HepG2 (cell line): ENCODE results near the gene FMNL2.

Source experiments
- CREB1 ChIP-seq, 2 experiments: fragments of 450-650 bp in 1 of 2; IDR thresholded peaks; 2 replicates each; pipeline ENCODE4 v1.6.1; 2016 to 2017; ENCODE audit warnings: control low read depth in 1 of 2, mild to moderate bottlenecking in 1 of 2, missing compliant biosample characterization in 1 of 2, missing genetic modification characterization in 1 of 2
- CTCF ChIP-seq: sonication (generic); formaldehyde crosslinking; IDR thresholded peaks from 2 replicates; pipeline ENCODE4 v1.5.0; 2020; ENCODE audit warnings: mild to moderate bottlenecking, missing genetic modification reagents, moderate library complexity
- FIP1L1 ChIP-seq: fragments of 200-400 bp; formaldehyde crosslinking; IDR thresholded peaks from 2 replicates; pipeline ENCODE4 v1.6.1; 2018; ENCODE audit warnings: low read depth, mild to moderate bottlenecking, low read length, moderate library complexity, borderline replicate concordance; ENCODE audit not compliant: insufficient read depth
- GTF2F1 ChIP-seq: fragments of 150-350 bp; IDR thresholded peaks from 2 replicates; pipeline ENCODE4 v1.6.1; 2014; ENCODE audit warnings: low read length
- NAIF1 ChIP-seq: sonication (generic); formaldehyde crosslinking; IDR thresholded peaks from 2 replicates; pipeline ENCODE4 v1.5.0; 2020; ENCODE audit warnings: mild to moderate bottlenecking, missing genetic modification reagents, borderline replicate concordance
- NFIC ChIP-seq: IDR thresholded peaks from 2 replicates; pipeline ENCODE4 v1.6.1; 2012; ENCODE audit warnings: mild to moderate bottlenecking, low read length, inconsistent platforms
- POLR2AphosphoS5 ChIP-seq: IDR thresholded peaks from 2 replicates; pipeline ENCODE4 v1.6.1; 2012; ENCODE audit warnings: low read depth, low read length
- RXRA ChIP-seq: sonication (generic); formaldehyde crosslinking; IDR thresholded peaks from 2 replicates; pipeline ENCODE4 v1.5.1; 2020; ENCODE audit warnings: missing genetic modification reagents
- ZNF777 ChIP-seq: sonication (generic); formaldehyde crosslinking; IDR thresholded peaks from 2 replicates; pipeline ENCODE4 v1.4.0; 2020; ENCODE audit warnings: missing genetic modification reagents
- TF ChIP-seq, protein P1 (sequence below): sonication (generic); formaldehyde crosslinking; IDR thresholded peaks from 2 replicates; pipeline ENCODE4 v1.9.0; 2021; ENCODE audit warnings: missing genetic modification reagents, mild to moderate bottlenecking, borderline replicate concordance

DNA sequence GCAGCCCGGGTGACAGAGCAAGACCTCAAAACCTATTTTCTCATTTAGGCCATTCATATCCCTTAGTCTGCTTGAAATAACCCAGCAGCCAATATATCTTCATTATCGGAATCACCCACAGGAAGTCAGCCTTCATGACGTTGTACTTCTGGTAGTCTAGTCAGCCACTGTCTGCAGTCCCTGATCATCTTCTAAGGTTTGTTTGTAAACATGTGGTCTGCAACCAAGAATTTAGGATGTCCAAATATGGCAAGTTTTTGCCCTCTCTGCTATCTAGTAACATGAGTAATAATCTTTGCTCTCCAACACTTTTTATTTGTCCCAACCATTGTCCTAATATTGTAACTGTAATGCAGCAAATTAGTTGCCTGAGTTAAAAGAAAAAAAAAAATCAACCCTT, 289.8 kb downstream of the FMNL2 start:
- no peak for TF ChIP-seq ZNF777 (CRISPR knock-in tag)
- TF ChIP-seq, protein P1, sequence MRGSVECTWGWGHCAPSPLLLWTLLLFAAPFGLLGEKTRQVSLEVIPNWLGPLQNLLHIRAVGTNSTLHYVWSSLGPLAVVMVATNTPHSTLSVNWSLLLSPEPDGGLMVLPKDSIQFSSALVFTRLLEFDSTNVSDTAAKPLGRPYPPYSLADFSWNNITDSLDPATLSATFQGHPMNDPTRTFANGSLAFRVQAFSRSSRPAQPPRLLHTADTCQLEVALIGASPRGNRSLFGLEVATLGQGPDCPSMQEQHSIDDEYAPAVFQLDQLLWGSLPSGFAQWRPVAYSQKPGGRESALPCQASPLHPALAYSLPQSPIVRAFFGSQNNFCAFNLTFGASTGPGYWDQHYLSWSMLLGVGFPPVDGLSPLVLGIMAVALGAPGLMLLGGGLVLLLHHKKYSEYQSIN (CRISPR knock-in tag): no peak
- no peak for TF ChIP-seq CTCF (CRISPR knock-in tag)
- TF ChIP-seq NAIF1 (CRISPR knock-in tag): no peak
- no peak for TF ChIP-seq NFIC
- TF ChIP-seq POLR2AphosphoS5: no peak
- no peak for TF ChIP-seq FIP1L1
- no peak for TF ChIP-seq CREB1 (IDR thresholded peaks at IDR 0.05)
- TF ChIP-seq CREB1 (CRISPR knock-in tag; IDR thresholded peaks at IDR 0.05): no peak
- no peak for TF ChIP-seq GTF2F1
- TF ChIP-seq RXRA: no peak
